B cell (primary cell): Measurements from ENCODE around the gene BEST2.

ENCODE experiments used
- CTCF ChIP-seq: fragments of 200-600 bp; IDR thresholded peaks from one replicate; pipeline ENCODE4 v1.8.0; 2022; ENCODE audit warnings: antibody characterized with exemption, mild to moderate bottlenecking
- EZH2 ChIP-seq: IDR thresholded peaks from 2 replicates; pipeline ENCODE4 v1.6.1; 2012; ENCODE audit warnings: borderline replicate concordance, low read depth, mild to moderate bottlenecking, moderate library complexity, low read length; ENCODE audit not compliant: insufficient read depth, poor library complexity, severe bottlenecking

- TF ChIP-seq CTCF, result no peak
- no peak for TF ChIP-seq EZH2
Observed at GRCh38 chr19:12759686-12760085, 8.1 kb downstream of the BEST2 start.
